ENCODE data around the gene P3H2.

DNA sequence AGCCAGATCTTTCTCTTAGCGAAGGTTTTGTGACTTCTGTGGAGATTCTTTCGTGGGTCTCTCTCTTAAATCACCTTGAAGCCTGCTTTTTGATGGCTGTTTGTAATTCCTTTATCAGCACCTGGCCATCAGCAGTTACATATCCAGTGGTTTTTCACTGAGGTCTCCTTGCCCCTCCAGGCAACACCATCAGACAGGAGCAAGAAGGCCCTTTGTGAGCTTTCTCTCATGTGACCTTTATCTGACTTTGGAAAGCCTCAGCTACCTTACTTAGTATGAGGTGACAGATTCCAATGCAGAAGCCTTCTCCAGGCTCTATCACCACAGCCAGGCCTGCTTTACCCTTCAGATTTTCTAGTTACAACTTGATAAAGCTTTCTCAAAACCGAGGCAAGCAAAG, 30.0 kb upstream of the P3H2 start:
- TF ChIP-seq POLR2AphosphoS5 (IDR thresholded peaks at IDR 0.05; ENCODE audit: low read depth), result no peak
- TF ChIP-seq, protein P1, sequence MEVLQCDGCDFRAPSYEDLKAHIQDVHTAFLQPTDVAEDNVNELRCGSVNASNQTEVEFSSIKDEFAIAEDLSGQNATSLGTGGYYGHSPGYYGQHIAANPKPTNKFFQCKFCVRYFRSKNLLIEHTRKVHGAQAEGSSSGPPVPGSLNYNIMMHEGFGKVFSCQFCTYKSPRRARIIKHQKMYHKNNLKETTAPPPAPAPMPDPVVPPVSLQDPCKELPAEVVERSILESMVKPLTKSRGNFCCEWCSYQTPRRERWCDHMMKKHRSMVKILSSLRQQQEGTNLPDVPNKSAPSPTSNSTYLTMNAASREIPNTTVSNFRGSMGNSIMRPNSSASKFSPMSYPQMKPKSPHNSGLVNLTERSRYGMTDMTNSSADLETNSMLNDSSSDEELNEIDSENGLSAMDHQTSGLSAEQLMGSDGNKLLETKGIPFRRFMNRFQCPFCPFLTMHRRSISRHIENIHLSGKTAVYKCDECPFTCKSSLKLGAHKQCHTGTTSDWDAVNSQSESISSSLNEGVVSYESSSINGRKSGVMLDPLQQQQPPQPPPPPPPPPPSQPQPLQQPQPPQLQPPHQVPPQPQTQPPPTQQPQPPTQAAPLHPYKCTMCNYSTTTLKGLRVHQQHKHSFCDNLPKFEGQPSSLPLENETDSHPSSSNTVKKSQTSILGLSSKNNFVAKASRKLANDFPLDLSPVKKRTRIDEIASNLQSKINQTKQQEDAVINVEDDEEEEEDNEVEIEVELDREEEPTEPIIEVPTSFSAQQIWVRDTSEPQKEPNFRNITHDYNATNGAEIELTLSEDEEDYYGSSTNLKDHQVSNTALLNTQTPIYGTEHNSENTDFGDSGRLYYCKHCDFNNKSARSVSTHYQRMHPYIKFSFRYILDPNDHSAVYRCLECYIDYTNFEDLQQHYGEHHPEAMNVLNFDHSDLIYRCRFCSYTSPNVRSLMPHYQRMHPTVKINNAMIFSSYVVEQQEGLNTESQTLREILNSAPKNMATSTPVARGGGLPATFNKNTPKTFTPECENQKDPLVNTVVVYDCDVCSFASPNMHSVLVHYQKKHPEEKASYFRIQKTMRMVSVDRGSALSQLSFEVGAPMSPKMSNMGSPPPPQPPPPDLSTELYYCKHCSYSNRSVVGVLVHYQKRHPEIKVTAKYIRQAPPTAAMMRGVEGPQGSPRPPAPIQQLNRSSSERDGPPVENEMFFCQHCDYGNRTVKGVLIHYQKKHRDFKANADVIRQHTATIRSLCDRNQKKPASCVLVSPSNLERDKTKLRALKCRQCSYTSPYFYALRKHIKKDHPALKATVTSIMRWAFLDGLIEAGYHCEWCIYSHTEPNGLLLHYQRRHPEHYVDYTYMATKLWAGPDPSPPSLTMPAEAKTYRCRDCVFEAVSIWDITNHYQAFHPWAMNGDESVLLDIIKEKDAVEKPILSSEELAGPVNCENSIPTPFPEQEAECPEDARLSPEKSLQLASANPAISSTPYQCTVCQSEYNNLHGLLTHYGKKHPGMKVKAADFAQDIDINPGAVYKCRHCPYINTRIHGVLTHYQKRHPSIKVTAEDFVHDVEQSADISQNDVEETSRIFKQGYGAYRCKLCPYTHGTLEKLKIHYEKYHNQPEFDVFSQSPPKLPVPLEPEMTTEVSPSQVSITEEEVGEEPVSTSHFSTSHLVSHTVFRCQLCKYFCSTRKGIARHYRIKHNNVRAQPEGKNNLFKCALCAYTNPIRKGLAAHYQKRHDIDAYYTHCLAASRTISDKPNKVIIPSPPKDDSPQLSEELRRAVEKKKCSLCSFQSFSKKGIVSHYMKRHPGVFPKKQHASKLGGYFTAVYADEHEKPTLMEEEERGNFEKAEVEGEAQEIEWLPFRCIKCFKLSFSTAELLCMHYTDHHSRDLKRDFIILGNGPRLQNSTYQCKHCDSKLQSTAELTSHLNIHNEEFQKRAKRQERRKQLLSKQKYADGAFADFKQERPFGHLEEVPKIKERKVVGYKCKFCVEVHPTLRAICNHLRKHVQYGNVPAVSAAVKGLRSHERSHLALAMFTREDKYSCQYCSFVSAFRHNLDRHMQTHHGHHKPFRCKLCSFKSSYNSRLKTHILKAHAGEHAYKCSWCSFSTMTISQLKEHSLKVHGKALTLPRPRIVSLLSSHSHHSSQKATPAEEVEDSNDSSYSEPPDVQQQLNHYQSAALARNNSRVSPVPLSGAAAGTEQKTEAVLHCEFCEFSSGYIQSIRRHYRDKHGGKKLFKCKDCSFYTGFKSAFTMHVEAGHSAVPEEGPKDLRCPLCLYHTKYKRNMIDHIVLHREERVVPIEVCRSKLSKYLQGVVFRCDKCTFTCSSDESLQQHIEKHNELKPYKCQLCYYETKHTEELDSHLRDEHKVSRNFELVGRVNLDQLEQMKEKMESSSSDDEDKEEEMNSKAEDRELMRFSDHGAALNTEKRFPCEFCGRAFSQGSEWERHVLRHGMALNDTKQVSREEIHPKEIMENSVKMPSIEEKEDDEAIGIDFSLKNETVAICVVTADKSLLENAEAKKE (CRISPR knock-in tag; IDR thresholded peaks at IDR 0.05), result no peak
- TF ChIP-seq EZH2phosphoT487 (IDR thresholded peaks at IDR 0.05; ENCODE audit: unreplicated experiment), result no peak
- TF ChIP-seq, protein P2, sequence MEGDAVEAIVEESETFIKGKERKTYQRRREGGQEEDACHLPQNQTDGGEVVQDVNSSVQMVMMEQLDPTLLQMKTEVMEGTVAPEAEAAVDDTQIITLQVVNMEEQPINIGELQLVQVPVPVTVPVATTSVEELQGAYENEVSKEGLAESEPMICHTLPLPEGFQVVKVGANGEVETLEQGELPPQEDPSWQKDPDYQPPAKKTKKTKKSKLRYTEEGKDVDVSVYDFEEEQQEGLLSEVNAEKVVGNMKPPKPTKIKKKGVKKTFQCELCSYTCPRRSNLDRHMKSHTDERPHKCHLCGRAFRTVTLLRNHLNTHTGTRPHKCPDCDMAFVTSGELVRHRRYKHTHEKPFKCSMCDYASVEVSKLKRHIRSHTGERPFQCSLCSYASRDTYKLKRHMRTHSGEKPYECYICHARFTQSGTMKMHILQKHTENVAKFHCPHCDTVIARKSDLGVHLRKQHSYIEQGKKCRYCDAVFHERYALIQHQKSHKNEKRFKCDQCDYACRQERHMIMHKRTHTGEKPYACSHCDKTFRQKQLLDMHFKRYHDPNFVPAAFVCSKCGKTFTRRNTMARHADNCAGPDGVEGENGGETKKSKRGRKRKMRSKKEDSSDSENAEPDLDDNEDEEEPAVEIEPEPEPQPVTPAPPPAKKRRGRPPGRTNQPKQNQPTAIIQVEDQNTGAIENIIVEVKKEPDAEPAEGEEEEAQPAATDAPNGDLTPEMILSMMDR (conservative IDR thresholded peaks at IDR 0.05; ENCODE audit: low read depth in 2 of 2), result no peak
- TF ChIP-seq, protein P3, sequence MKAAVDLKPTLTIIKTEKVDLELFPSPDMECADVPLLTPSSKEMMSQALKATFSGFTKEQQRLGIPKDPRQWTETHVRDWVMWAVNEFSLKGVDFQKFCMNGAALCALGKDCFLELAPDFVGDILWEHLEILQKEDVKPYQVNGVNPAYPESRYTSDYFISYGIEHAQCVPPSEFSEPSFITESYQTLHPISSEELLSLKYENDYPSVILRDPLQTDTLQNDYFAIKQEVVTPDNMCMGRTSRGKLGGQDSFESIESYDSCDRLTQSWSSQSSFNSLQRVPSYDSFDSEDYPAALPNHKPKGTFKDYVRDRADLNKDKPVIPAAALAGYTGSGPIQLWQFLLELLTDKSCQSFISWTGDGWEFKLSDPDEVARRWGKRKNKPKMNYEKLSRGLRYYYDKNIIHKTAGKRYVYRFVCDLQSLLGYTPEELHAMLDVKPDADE (IDR thresholded peaks at IDR 0.05), result no peak
- no peak for TF ChIP-seq EZH2 (IDR thresholded peaks at IDR 0.05; ENCODE audit: low read depth, unreplicated experiment)
- TF ChIP-seq CREB1 (CRISPR knock-in tag; IDR thresholded peaks at IDR 0.05; ENCODE audit: low read depth), result no peak
- TF ChIP-seq, protein P4, sequence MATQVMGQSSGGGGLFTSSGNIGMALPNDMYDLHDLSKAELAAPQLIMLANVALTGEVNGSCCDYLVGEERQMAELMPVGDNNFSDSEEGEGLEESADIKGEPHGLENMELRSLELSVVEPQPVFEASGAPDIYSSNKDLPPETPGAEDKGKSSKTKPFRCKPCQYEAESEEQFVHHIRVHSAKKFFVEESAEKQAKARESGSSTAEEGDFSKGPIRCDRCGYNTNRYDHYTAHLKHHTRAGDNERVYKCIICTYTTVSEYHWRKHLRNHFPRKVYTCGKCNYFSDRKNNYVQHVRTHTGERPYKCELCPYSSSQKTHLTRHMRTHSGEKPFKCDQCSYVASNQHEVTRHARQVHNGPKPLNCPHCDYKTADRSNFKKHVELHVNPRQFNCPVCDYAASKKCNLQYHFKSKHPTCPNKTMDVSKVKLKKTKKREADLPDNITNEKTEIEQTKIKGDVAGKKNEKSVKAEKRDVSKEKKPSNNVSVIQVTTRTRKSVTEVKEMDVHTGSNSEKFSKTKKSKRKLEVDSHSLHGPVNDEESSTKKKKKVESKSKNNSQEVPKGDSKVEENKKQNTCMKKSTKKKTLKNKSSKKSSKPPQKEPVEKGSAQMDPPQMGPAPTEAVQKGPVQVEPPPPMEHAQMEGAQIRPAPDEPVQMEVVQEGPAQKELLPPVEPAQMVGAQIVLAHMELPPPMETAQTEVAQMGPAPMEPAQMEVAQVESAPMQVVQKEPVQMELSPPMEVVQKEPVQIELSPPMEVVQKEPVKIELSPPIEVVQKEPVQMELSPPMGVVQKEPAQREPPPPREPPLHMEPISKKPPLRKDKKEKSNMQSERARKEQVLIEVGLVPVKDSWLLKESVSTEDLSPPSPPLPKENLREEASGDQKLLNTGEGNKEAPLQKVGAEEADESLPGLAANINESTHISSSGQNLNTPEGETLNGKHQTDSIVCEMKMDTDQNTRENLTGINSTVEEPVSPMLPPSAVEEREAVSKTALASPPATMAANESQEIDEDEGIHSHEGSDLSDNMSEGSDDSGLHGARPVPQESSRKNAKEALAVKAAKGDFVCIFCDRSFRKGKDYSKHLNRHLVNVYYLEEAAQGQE (IDR thresholded peaks at IDR 0.05; ENCODE audit: unreplicated experiment), result no peak
- TF ChIP-seq JUNB (IDR thresholded peaks at IDR 0.05; ENCODE audit: unreplicated experiment), result no peak
- TF ChIP-seq NANOG (IDR thresholded peaks at IDR 0.05; ENCODE audit: borderline replicate concordance), result no peak
- no peak for TF ChIP-seq STAT1 (IDR thresholded peaks at IDR 0.05; ENCODE audit: unreplicated experiment)

All from GM23338 (cell line).